Retinal pigment epithelial cell (primary cell): ENCODE results near the gene DDX27.
A peak's percentile ranks its signal among the peaks of the same experiment; 100 is the strongest.
"Not testable (repeated sequence)": the region's sequence is repeated elsewhere in the genome, so short reads cannot be mapped to it uniquely, and the experiment has no call there.

Experiments
- DNase-seq: peaks from one replicate; pipeline ENCODE4 v3.0.0-alpha.2; 2010; ENCODE audit warnings: low read depth
- H3K4me3 ChIP-seq: 2 replicates; pipeline ENCODE4 v1.5.1; 2011; ENCODE audit warnings: mild to moderate bottlenecking, low read length, control low read depth, moderate library complexity
- CTCF ChIP-seq: conservative IDR thresholded peaks from 2 replicates; pipeline ENCODE4 v1.5.1; 2011; ENCODE audit warnings: low read depth, low read length, control low read depth, inconsistent platforms

The DDX27 gene

GRCh38 chr20:49187330-49187850, 31.8 kb upstream of the DDX27 start:
- peak overlapping the region; percentile 88 for H3K4me3 ChIP-seq
- DNase-seq = no peak
- TF ChIP-seq CTCF = no peak

- peak within 1 kb of the TSS; percentile 88 for H3K4me3 ChIP-seq
- DNase-seq = peak; percentile 79
- TF ChIP-seq CTCF = no peak
Observed at GRCh38 chr20:49187851-49188641, 31.2 kb upstream of the DDX27 start, which contains the start of gene STAU1. Gene STAU1, minus strand, starts transcription at chr20:49188334. Its CDS starts 22,133 bp downstream, at chr20:49166201.

GRCh38 chr20:49192944-49193518, 26.2 kb upstream of the DDX27 start:
- DNase-seq, H3K4me3 ChIP-seq: not testable (repeated sequence)

- DNase-seq = no peak
- no peak for TF ChIP-seq CTCF
- H3K4me3 ChIP-seq = no peak overlapping the region
Observed at GRCh38 chr20:49199729-49200293, 19.4 kb upstream of the DDX27 start.

- TF ChIP-seq CTCF = no peak
- no peak overlapping the region for H3K4me3 ChIP-seq
- DNase-seq = no peak
Observed at GRCh38 chr20:49203011-49203410, 16.2 kb upstream of the DDX27 start.

- H3K4me3 ChIP-seq = no peak overlapping the region
- no peak for TF ChIP-seq CTCF
- DNase-seq = no peak
Observed at GRCh38 chr20:49203746-49204145, 15.5 kb upstream of the DDX27 start.

- H3K4me3 ChIP-seq = no peak overlapping the region
- TF ChIP-seq CTCF = peak; percentile 7
- no peak for DNase-seq
Observed at GRCh38 chr20:49207076-49207475, 12.1 kb upstream of the DDX27 start.
